Esophagus muscularis mucosa (tissue), 4 donors: ENCODE results near the gene GLIS1. TPM values are rescaled to one million over a fixed set of nuclear protein-coding genes. Genes with fewer than 3 reads are reported as not detected.

Source experiments
- DNase-seq: peaks from one replicate; pipeline ENCODE4 v3.0.0-alpha.2; 2017; ENCODE audit errors: extremely low spot score
- H3K27ac ChIP-seq, 4 donors: fragments of 200-600 bp; sonication (generic); replicated peaks in 1 of 4; 1 replicate in 3 of 4; 2 replicates in 1 of 4; pipeline ENCODE4 v1.5.1; 2016 to 2019; ENCODE audit warnings: mild to moderate bottlenecking in 1 of 4
- H3K27me3 ChIP-seq, 4 donors: fragments of 200-600 bp; sonication (generic); one replicate each; pipeline versions ENCODE4 v1.5.1 to v1.6.0; 2016 to 2019
- H3K36me3 ChIP-seq, 4 donors: fragments of 200-600 bp; sonication (generic); one replicate each; pipeline ENCODE4 v1.5.1; 2016 to 2019
- H3K4me1 ChIP-seq, 4 donors: fragments of 200-600 bp; sonication (generic); one replicate each; pipeline ENCODE4 v1.5.1; 2016 to 2019
- H3K4me3 ChIP-seq, 4 donors: fragments of 200-600 bp; sonication (generic); 1 replicate in 2 of 4; 2 replicates in 2 of 4; pipeline ENCODE4 v1.5.1; 2016 to 2019; ENCODE audit warnings: mild to moderate bottlenecking in 4 of 4, moderate library complexity in 1 of 4
- H3K9me3 ChIP-seq, 4 donors: fragments of 200-600 bp; sonication (generic); 1 replicate in 3 of 4; 2 replicates in 1 of 4; pipeline ENCODE4 v1.5.1; 2016 to 2019
- EP300 ChIP-seq: sonication (generic); formaldehyde crosslinking; IDR thresholded peaks from one replicate; pipeline ENCODE4 v1.6.1; 2017; ENCODE audit warnings: antibody characterized with exemption
- POLR2A ChIP-seq: fragments of 450-650 bp; IDR thresholded peaks from one replicate; pipeline ENCODE4 v1.6.1; 2017; ENCODE audit warnings: antibody characterized with exemption, moderate library complexity, mild to moderate bottlenecking, low read depth
- POLR2AphosphoS5 ChIP-seq, 2 donors: sonication (generic); formaldehyde crosslinking; IDR thresholded peaks; one replicate each; pipeline ENCODE4 v1.6.1; 2017; ENCODE audit warnings: antibody characterized with exemption in 2 of 2
- WGBS: methylation state at CpG from one replicate; pipeline ENCODE4 v1.1.5; 2018; 5-methylcytosine and 5-hydroxymethylcytosine counted together
- intact Hi-C: fragments of 100-400 bp; cut with DNase I; formaldehyde crosslinking; loops from one replicate; pipeline ENCODE4 v1.15.1; 2023
- total RNA-seq, 4 donors: library from RNA; depleted of rRNA; stranded (reverse); fragments of >200 nt; gene quantifications; one replicate each; pipeline versions ENCODE4 v1.1.0 to v1.2.1, GENCODE V29; 2016
- TF ChIP-seq, protein P1 (sequence below), 3 experiments: fragments of 200-600 bp in 2 of 3; fragments of 450-650 bp in 1 of 3; sonication (generic) in 2 of 3; IDR thresholded peaks; one replicate each; pipeline ENCODE4 v1.5.1; 2017 to 2019; ENCODE audit warnings: antibody characterized with exemption in 3 of 3, mild to moderate bottlenecking in 2 of 3, moderate library complexity in 1 of 3

GLIS1 gene
- total RNA-seq, 4 donors from 2014 or later, result 0.17 to 0.42 TPM; not detected in 2

DNA sequence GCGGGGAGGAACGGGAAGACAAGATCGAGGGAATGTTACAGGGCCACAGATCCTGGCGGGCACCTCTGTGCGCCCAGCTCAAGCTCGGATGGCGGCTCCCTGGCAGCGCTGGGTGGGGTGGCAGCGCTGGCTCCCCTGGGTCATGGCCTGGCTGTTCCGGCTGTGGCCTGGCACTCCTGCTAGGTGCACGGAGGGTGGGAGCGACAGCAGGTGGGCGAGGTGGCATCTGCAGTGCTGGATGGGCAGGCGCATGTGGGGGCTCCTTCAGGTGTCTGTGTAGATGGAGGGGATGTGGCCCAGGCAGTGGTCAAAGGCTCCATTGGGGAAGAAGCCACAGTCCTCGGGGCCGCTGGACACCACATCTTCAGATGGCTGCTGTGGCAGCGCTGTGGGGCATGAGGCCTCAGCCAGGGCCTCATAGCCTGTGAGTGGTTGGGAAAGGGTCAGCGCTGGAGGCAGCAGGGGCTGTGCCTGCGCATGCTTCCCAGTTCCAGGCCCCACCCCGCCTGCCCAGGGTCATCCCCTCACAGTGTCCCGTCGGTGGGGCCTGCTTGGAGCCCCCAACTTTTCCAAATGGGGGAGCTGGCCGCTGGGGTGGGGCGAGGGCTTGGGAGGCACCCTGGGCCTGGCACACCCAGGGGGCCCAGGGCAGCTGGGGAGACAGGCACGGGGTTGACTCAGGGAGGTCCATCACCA, 232.5 kb downstream of the GLIS1 start:
- H3K9me3 ChIP-seq, result no peaks in the 10 kb centered on the region
- intact Hi-C loops, result no loop called here
- no peak overlapping the region for H3K4me3 ChIP-seq
- H3K27ac ChIP-seq, result no peak overlapping the region
- DNase-seq, result no peak
- peaks cover 0 to 4% (median 0%) of the 10 kb centered on the region in 4 donors for H3K27me3 ChIP-seq
- TF ChIP-seq, protein P1, sequence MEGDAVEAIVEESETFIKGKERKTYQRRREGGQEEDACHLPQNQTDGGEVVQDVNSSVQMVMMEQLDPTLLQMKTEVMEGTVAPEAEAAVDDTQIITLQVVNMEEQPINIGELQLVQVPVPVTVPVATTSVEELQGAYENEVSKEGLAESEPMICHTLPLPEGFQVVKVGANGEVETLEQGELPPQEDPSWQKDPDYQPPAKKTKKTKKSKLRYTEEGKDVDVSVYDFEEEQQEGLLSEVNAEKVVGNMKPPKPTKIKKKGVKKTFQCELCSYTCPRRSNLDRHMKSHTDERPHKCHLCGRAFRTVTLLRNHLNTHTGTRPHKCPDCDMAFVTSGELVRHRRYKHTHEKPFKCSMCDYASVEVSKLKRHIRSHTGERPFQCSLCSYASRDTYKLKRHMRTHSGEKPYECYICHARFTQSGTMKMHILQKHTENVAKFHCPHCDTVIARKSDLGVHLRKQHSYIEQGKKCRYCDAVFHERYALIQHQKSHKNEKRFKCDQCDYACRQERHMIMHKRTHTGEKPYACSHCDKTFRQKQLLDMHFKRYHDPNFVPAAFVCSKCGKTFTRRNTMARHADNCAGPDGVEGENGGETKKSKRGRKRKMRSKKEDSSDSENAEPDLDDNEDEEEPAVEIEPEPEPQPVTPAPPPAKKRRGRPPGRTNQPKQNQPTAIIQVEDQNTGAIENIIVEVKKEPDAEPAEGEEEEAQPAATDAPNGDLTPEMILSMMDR (IDR thresholded peaks at IDR 0.05), result no peak
- TF ChIP-seq EP300 (no peak), POLR2A (no peak), POLR2AphosphoS5 (IDR thresholded peaks at IDR 0.05) (no peak)
- WGBS, result 92% methylated on average over 24 of the region's 25 CpGs
- no peaks in the 10 kb centered on the region for H3K4me1 ChIP-seq
- H3K36me3 ChIP-seq, result no peaks in the 10 kb centered on the region

DNA sequence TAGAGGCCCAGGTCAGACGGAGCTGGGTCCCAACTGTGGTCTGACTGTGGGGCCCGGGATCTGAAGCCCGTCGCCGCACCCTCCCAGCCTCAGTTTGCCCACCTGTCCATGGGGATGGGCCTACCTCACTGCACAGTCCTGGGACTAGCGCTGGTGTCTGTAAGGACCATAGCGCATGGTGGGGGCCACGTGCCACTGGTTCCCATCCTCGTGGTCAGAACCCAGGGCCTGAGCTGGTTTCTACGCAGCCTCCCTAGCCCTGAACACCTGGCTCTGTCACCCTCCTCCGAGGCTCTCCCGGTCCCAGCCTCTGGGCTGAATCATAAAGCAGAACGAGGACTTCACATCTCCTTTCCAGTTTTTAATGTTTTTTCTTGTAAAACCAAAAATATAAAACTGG, 233.1 kb downstream of the GLIS1 start:
- 92% methylated on average over 6 of the region's 13 CpGs for WGBS
- Histone ChIP-seq H3K27ac (no peak overlapping the region), H3K4me3 (no peak overlapping the region), H3K9me3 (no peaks in the 10 kb centered on the region), H3K4me1 (no peaks in the 10 kb centered on the region), H3K27me3 (peaks cover 0 to 10% (median 0%) of the 10 kb centered on the region in 4 donors), H3K36me3 (no peaks in the 10 kb centered on the region)
- TF ChIP-seq, protein P1 (IDR thresholded peaks at IDR 0.05), result no peak
- TF ChIP-seq POLR2A (no peak), EP300 (no peak), POLR2AphosphoS5 (IDR thresholded peaks at IDR 0.05) (no peak)
- no peak for DNase-seq
- intact Hi-C loops, result no loop called here

DNA sequence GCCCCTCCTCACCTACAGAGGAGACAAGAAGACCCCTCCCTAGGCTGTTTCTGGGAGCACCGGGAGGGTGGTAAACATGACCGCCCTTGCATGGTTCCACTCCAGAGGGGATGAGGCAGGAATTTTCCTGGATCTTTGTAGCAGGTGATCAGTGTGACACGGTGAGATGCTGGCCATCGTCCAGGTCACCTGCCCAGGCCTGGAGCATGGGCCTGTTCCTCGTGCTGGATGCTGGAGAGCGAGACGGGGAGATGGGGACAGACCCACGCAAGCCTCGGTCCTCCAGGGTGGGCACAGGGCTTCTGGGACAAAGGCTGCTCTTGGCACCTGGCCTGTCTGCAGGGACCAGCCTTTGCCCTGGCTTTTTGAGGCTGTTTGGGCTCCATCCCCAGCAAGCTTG, 233.6 kb downstream of the GLIS1 start:
- 90% methylated on average over 8 of the region's 9 CpGs for WGBS
- Histone ChIP-seq H3K27me3 (peaks cover 0 to 15% (median 0%) of the 10 kb centered on the region in 4 donors), H3K27ac (no peak overlapping the region), H3K4me3 (no peak overlapping the region), H3K9me3 (no peaks in the 10 kb centered on the region), H3K4me1 (no peaks in the 10 kb centered on the region), H3K36me3 (no peaks in the 10 kb centered on the region)
- no peak for TF ChIP-seq EP300
- no peak for TF ChIP-seq POLR2A
- TF ChIP-seq, protein P1 (IDR thresholded peaks at IDR 0.05), result no peak
- no peak for TF ChIP-seq POLR2AphosphoS5 (IDR thresholded peaks at IDR 0.05)
- no peak for DNase-seq
- intact Hi-C loops, result no loop called here

DNA sequence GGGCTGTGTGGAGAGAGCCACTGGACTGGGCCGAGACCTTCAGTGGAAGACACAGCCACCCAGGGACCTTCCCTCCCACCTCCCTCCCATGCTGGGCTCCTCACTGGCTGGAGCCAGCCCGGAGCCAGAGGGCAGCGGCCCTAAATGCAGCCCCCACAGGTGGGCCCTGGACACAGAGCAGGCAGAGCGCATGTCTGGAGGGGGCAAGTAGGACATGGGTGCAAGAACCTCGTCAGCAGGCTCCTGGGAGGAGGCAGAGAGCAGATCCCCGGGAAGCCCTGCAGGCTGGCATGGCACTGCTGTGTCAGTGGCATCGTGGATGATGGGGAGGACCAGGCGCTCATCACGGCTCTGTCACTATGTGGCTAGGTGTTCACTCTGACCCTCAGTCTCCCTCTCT, 234.1 kb downstream of the GLIS1 start:
- no peak for DNase-seq
- H3K27me3 ChIP-seq, result peaks cover 0 to 20% (median 0%) of the 10 kb centered on the region in 4 donors
- H3K4me1 ChIP-seq, result no peaks in the 10 kb centered on the region
- H3K36me3 ChIP-seq, result no peaks in the 10 kb centered on the region
- intact Hi-C loops, result no loop called here
- no peak overlapping the region for H3K4me3 ChIP-seq
- no peaks in the 10 kb centered on the region for H3K9me3 ChIP-seq
- H3K27ac ChIP-seq, result no peak overlapping the region
- TF ChIP-seq POLR2AphosphoS5 (IDR thresholded peaks at IDR 0.05) (no peak), POLR2A (no peak), EP300 (no peak)
- TF ChIP-seq, protein P1 (IDR thresholded peaks at IDR 0.05), result no peak
- WGBS, result no CpG with 5 or more reads among the region's 9 CpGs
